ENCODE results near the gene ANXA11.

Gene ANXA11

DNA sequence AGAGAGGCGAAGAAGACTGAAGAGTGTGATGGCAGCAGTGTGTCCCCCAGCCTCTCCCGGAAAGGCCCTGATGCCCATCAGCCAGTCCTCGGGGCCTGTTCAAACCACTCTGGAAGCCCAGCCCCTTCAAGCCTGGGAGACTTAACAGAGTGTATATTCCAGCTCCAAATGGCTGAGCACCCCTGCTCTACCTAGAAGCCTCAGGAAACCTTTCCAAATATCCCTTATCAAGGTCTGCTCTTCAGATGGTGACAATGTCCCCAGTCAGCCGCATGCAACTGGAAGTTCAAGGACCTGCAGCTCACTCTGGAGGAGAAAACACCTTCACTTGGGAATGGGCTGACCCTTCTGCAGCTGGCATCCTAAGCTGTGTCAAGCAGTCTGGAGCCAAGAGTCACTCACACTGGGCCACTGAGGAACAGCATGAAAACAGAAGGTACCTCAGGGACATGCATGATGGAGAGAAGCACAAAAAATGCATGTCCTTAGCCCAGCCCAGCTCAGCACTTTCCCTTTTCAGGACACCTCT is 10.2 kb downstream of the ANXA11 start:
- H3K27ac ChIP-seq (ENCODE audit: low read depth, low read length, poor library complexity, severe bottlenecking): no peak overlapping the region
- no peaks in the 10 kb centered on the region for H3F3A ChIP-seq (ENCODE audit: insufficient read depth, low read length)
- TF ChIP-seq, protein P1, sequence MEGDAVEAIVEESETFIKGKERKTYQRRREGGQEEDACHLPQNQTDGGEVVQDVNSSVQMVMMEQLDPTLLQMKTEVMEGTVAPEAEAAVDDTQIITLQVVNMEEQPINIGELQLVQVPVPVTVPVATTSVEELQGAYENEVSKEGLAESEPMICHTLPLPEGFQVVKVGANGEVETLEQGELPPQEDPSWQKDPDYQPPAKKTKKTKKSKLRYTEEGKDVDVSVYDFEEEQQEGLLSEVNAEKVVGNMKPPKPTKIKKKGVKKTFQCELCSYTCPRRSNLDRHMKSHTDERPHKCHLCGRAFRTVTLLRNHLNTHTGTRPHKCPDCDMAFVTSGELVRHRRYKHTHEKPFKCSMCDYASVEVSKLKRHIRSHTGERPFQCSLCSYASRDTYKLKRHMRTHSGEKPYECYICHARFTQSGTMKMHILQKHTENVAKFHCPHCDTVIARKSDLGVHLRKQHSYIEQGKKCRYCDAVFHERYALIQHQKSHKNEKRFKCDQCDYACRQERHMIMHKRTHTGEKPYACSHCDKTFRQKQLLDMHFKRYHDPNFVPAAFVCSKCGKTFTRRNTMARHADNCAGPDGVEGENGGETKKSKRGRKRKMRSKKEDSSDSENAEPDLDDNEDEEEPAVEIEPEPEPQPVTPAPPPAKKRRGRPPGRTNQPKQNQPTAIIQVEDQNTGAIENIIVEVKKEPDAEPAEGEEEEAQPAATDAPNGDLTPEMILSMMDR (IDR thresholded peaks at IDR 0.05; ENCODE audit: low read length): no peak
- no peak for TF ChIP-seq EZH2 (IDR thresholded peaks at IDR 0.05; ENCODE audit: borderline replicate concordance, low read length)
- peaks cover 85% of the 10 kb centered on the region for H3K79me2 ChIP-seq (ENCODE audit: insufficient read depth, low read length)
- H3K27me3 ChIP-seq (ENCODE audit: insufficient read depth, low read length): no peaks in the 10 kb centered on the region
- no peaks in the 10 kb centered on the region for H4K20me1 ChIP-seq (ENCODE audit: insufficient read depth, low read length)
- no peak overlapping the region for H3K4me2 ChIP-seq (ENCODE audit: low read length)
- H3K9me3 ChIP-seq (ENCODE audit: low read length): 0 out of 2 replicates have a peak, but pooled peaks cover 8% of the 10 kb centered on the region
- H3K4me1 ChIP-seq (ENCODE audit: insufficient read depth, low read length, severe bottlenecking): peaks cover 40% of the 10 kb centered on the region
- no peak overlapping the region for H3K4me3 ChIP-seq (ENCODE audit: low read depth, low read length, poor library complexity, severe bottlenecking)
- no peak overlapping the region for H2AFZ ChIP-seq (ENCODE audit: low read length)
- H3K9me2 ChIP-seq (ENCODE audit: low read depth, low read length): no peaks in the 10 kb centered on the region
- H3K36me3 ChIP-seq (ENCODE audit: insufficient read depth, low read length): peaks cover 29% of the 10 kb centered on the region
- H3K9ac ChIP-seq (ENCODE audit: low read length): no peak overlapping the region

DNA sequence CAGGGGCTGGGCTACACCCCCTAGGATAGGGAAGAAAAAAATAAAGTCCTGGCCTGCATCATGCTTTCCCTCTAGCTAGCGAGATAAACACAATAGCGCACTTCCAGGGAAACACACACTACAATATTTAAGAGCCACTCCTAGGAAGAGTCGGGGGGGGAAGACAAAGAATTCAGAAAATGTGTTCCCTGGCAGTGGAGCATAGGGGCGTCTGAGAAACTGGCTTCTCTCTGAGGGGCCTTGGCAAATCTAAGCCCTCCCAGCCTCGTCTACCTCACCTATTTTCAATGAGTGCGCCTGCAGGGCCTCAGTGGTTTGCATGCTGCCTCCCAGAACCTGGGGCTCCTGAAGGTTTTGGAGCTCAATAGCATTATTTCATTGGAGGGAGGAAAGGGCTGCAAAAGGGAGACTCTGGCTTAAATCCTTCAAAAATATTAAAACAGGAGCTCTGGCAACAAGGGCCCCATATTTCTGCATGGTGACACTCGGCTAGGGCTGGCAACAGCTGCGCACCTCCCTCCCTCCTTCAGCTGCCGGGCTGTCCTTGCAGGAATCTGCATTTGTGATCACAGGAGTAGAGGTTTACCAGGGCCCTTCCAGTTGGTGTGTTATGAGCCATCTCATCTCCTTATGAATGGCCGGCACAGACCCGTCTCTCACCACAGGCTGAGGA is 10.8 kb downstream of the ANXA11 start:
- H3K27ac ChIP-seq (ENCODE audit: low read depth, low read length, poor library complexity, severe bottlenecking): no peak overlapping the region
- H3K4me1 ChIP-seq (ENCODE audit: insufficient read depth, low read length, severe bottlenecking): peaks cover 40% of the 10 kb centered on the region

DNA sequence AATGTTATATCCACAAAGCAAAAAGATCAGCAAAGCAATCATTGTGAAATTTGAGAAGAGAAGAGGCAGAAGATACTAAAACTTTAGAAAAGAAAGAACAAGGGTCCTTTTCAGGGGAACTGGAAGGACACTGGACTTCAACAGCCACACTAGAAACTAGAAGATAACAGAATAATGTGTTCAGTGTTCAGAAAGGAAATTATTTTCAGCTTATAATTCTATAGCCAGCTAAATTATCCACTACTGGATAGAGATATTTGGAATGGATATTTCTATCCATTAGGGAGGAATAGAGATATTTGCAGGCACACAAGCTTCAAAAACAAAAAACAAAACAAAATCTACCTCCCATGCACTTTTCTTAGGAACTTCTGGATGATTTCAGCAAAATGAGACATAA is 12.8 kb downstream of the ANXA11 start:
- Histone ChIP-seq H2AFZ (ENCODE audit: low read length) (no peak overlapping the region), H3F3A (ENCODE audit: insufficient read depth, low read length) (peaks cover 4% of the 10 kb centered on the region; the same call in 1 of the 2 replicates), H3K27me3 (ENCODE audit: insufficient read depth, low read length) (no peaks in the 10 kb centered on the region), H3K36me3 (ENCODE audit: insufficient read depth, low read length) (peaks cover 29% of the 10 kb centered on the region), H3K9me2 (ENCODE audit: low read depth, low read length) (no peaks in the 10 kb centered on the region), H3K9me3 (ENCODE audit: low read length) (0 out of 2 replicates have a peak, but pooled peaks cover 8% of the 10 kb centered on the region), H3K4me3 (ENCODE audit: low read depth, low read length, poor library complexity, severe bottlenecking) (no peak overlapping the region), H4K20me1 (ENCODE audit: insufficient read depth, low read length) (no peaks in the 10 kb centered on the region), H3K9ac (ENCODE audit: low read length) (no peak overlapping the region), H3K27ac (ENCODE audit: low read depth, low read length, poor library complexity, severe bottlenecking) (no peak overlapping the region), H3K4me1 (ENCODE audit: insufficient read depth, low read length, severe bottlenecking) (peaks cover 42% of the 10 kb centered on the region), H3K79me2 (ENCODE audit: insufficient read depth, low read length) (peaks cover 70% of the 10 kb centered on the region), H3K4me2 (ENCODE audit: low read length) (no peak overlapping the region)
- TF ChIP-seq, protein P1 (IDR thresholded peaks at IDR 0.05; ENCODE audit: low read length): no peak
- TF ChIP-seq EZH2 (IDR thresholded peaks at IDR 0.05; ENCODE audit: borderline replicate concordance, low read length): no peak

More for the DNA sequence above, 10.8 kb downstream of the ANXA11 start:
- TF ChIP-seq, protein P1 (IDR thresholded peaks at IDR 0.05; ENCODE audit: low read length): no peak
- no peak for TF ChIP-seq EZH2 (IDR thresholded peaks at IDR 0.05; ENCODE audit: borderline replicate concordance, low read length)
- Histone ChIP-seq H3K4me2 (ENCODE audit: low read length) (no peak overlapping the region), H3K9me3 (ENCODE audit: low read length) (0 out of 2 replicates have a peak, but pooled peaks cover 8% of the 10 kb centered on the region), H3K27me3 (ENCODE audit: insufficient read depth, low read length) (no peaks in the 10 kb centered on the region), H2AFZ (ENCODE audit: low read length) (no peak overlapping the region), H3K36me3 (ENCODE audit: insufficient read depth, low read length) (peaks cover 29% of the 10 kb centered on the region), H3K9me2 (ENCODE audit: low read depth, low read length) (no peaks in the 10 kb centered on the region), H3K4me3 (ENCODE audit: low read depth, low read length, poor library complexity, severe bottlenecking) (no peak overlapping the region), H4K20me1 (ENCODE audit: insufficient read depth, low read length) (no peaks in the 10 kb centered on the region), H3K9ac (ENCODE audit: low read length) (no peak overlapping the region), H3F3A (ENCODE audit: insufficient read depth, low read length) (no peaks in the 10 kb centered on the region), H3K79me2 (ENCODE audit: insufficient read depth, low read length) (peaks cover 85% of the 10 kb centered on the region)

All from OCI-LY1 (cell line).